Hepatocyte (in vitro differentiated cells): ENCODE data around the gene ECSCR.

Experiments
- EZH2 ChIP-seq: fragments of 200-600 bp; sonication (generic); IDR thresholded peaks from 2 replicates; pipeline ENCODE4 v1.6.1; 2016; ENCODE audit warnings: antibody characterized with exemption, mild to moderate bottlenecking, borderline replicate concordance
- TF ChIP-seq, protein P1 (sequence below): fragments of 200-600 bp; sonication (generic); IDR thresholded peaks from 2 replicates; pipeline ENCODE4 v1.5.1; 2016; ENCODE audit warnings: antibody characterized with exemption, mild to moderate bottlenecking; ENCODE audit not compliant: poor library complexity

DNA sequence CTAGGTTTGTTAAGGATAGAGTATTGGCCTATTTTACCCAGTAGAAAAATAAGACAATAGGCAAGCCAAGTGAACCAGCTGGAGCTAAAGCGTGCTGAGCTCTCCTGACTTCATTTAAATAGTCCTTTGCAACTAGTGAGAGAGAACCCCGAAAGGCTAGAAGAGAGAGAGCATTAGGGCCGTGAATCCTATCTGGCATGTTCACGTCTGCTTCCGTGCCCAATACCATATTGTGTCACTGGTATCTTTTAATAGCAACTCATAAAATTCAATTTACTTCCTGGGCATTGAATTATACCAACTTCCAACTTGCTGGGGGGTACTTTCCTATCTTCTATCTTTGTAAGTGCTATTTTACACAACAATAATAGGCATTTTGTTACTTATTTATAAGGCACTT lies 37.0 kb downstream of the ECSCR start:
- TF ChIP-seq, protein P1, sequence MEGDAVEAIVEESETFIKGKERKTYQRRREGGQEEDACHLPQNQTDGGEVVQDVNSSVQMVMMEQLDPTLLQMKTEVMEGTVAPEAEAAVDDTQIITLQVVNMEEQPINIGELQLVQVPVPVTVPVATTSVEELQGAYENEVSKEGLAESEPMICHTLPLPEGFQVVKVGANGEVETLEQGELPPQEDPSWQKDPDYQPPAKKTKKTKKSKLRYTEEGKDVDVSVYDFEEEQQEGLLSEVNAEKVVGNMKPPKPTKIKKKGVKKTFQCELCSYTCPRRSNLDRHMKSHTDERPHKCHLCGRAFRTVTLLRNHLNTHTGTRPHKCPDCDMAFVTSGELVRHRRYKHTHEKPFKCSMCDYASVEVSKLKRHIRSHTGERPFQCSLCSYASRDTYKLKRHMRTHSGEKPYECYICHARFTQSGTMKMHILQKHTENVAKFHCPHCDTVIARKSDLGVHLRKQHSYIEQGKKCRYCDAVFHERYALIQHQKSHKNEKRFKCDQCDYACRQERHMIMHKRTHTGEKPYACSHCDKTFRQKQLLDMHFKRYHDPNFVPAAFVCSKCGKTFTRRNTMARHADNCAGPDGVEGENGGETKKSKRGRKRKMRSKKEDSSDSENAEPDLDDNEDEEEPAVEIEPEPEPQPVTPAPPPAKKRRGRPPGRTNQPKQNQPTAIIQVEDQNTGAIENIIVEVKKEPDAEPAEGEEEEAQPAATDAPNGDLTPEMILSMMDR, result no peak
- TF ChIP-seq EZH2, result no peak
